Measurements from ENCODE around the gene ADD2.

DNA sequence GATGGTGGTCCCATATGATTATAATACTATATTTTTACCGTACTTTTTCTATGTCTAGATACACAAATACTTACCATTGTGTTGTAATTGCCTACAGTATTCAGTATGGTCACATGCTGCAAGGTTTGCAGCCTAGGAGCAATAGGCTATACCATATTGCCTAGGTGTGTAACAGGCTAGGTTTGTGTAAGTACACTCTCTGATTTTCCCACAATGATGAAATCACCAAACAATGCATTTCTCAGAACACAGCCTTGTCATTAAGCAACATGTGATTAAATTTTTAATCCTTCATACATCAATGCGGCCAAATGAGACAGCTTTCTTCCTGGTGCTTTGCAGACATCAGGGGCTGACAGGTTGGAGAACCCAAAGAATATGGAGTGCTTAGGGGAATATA lies 37.3 kb downstream of the ADD2 start:
- TF ChIP-seq, protein P1, sequence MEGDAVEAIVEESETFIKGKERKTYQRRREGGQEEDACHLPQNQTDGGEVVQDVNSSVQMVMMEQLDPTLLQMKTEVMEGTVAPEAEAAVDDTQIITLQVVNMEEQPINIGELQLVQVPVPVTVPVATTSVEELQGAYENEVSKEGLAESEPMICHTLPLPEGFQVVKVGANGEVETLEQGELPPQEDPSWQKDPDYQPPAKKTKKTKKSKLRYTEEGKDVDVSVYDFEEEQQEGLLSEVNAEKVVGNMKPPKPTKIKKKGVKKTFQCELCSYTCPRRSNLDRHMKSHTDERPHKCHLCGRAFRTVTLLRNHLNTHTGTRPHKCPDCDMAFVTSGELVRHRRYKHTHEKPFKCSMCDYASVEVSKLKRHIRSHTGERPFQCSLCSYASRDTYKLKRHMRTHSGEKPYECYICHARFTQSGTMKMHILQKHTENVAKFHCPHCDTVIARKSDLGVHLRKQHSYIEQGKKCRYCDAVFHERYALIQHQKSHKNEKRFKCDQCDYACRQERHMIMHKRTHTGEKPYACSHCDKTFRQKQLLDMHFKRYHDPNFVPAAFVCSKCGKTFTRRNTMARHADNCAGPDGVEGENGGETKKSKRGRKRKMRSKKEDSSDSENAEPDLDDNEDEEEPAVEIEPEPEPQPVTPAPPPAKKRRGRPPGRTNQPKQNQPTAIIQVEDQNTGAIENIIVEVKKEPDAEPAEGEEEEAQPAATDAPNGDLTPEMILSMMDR (IDR thresholded peaks at IDR 0.05; ENCODE audit: low read depth, low read length) = no peak
- no peak for TF ChIP-seq MYC (IDR thresholded peaks at IDR 0.05; ENCODE audit: low read depth, low read length)
- no peak for TF ChIP-seq POLR2A (IDR thresholded peaks at IDR 0.05; ENCODE audit: extremely low read depth, insufficient read length)

Measured in NB4 (cell line).